Spleen (tissue), 11 donors: ENCODE measurements around the gene TBXAS1. TPM values are rescaled to one million over a fixed set of nuclear protein-coding genes. Genes with fewer than 3 reads are reported as not detected.

Source experiments
- DNase-seq: peaks from one replicate; pipeline ENCODE4 v3.0.0-alpha.2; 2020
- H3K27ac ChIP-seq, 8 donors: fragments of 200-600 bp; sonication (generic) in 7 of 8; 1 replicate in 4 of 8; 2 replicates in 4 of 8; pipeline versions ENCODE4 v1.5.0 to v1.8.0; 2016 to 2021; ENCODE audit warnings: inconsistent platforms in 4 of 8, mild to moderate bottlenecking in 4 of 8, moderate library complexity in 1 of 8
- H3K27me3 ChIP-seq, 7 donors: fragments of 200-600 bp; sonication (generic) in 6 of 7; replicated peaks in 1 of 7; 1 replicate in 4 of 7; 2 replicates in 3 of 7; pipeline versions ENCODE4 v1.5.0 to v1.8.0; 2016 to 2021; ENCODE audit warnings: inconsistent platforms in 3 of 7, mild to moderate bottlenecking in 1 of 7
- H3K36me3 ChIP-seq, 6 donors: fragments of 200-600 bp; sonication (generic) in 5 of 6; 1 replicate in 4 of 6; 2 replicates in 2 of 6; pipeline versions ENCODE4 v1.5.0 to v1.8.0; 2016 to 2021; ENCODE audit warnings: inconsistent platforms in 2 of 6
- H3K4me1 ChIP-seq, 6 donors: fragments of 200-600 bp; sonication (generic) in 5 of 6; 1 replicate in 3 of 6; 2 replicates in 3 of 6; pipeline versions ENCODE4 v1.5.0 to v1.8.0; 2016 to 2021; ENCODE audit warnings: inconsistent platforms in 3 of 6
- H3K4me3 ChIP-seq, 8 donors: fragments of 200-600 bp; sonication (generic) in 7 of 8; 1 replicate in 4 of 8; 2 replicates in 4 of 8; pipeline versions ENCODE4 v1.5.0 to v1.8.0; 2016 to 2021; ENCODE audit warnings: inconsistent platforms in 4 of 8, mild to moderate bottlenecking in 4 of 8, moderate library complexity in 2 of 8
- H3K9me3 ChIP-seq, 8 donors: fragments of 200-600 bp; sonication (generic) in 7 of 8; 1 replicate in 4 of 8; 2 replicates in 4 of 8; pipeline versions ENCODE4 v1.5.0 to v1.8.0; 2016 to 2021; ENCODE audit warnings: inconsistent platforms in 4 of 8
- POLR2A ChIP-seq, 3 donors: fragments of 450-650 bp; IDR thresholded peaks; one replicate each; pipeline ENCODE4 v1.5.1; 2017; ENCODE audit warnings: antibody characterized with exemption in 3 of 3, mild to moderate bottlenecking in 1 of 3
- POLR2AphosphoS5 ChIP-seq, 3 donors: sonication (generic); formaldehyde crosslinking; IDR thresholded peaks; one replicate each; pipeline ENCODE4 v1.5.1; 2017; ENCODE audit warnings: antibody characterized with exemption in 3 of 3
- WGBS, 5 donors: extraction: QIAGEN DNeasy Blood & Tissue Kit in 3 of 5; methylation state at CpG; one replicate each; pipeline versions ENCODE4 v1.1.5 to v1.1.7; 2013 to 2018; 5-methylcytosine and 5-hydroxymethylcytosine counted together
- intact Hi-C: fragments of 100-400 bp; cut with DNase I; formaldehyde crosslinking; loops from one replicate; pipeline ENCODE4 v1.15.0; 2023; ENCODE audit warnings: low total_unique reads
- polyA plus RNA-seq, 3 donors: library from polyadenylated mRNA; stranded (reverse); fragments of 200-250 nt; gene quantifications; one replicate each; pipeline ENCODE4 v1.2.1, GENCODE V29; 2013
- total RNA-seq, 7 donors: library from RNA; depleted of rRNA in 3 of 7; stranded (reverse); fragments of >200 nt in 3 of 7; fragmentation: NEBNext Ultra II Directional in 4 of 7; extraction: Animal tissue kit (Norgen Biotek cat#: 25700) in 4 of 7; gene quantifications; one replicate each; pipeline versions ENCODE4 v1.1.0 to v1.2.1, GENCODE V29; 2016 to 2021
- TF ChIP-seq, protein P1 (sequence below), 11 experiments: fragments of 200-600 bp in 7 of 11; fragments of 450-650 bp in 4 of 11; sonication (generic) in 4 of 11; IDR thresholded peaks in 8 of 11; conservative IDR thresholded peaks in 3 of 11; 1 replicate in 7 of 11; 2 replicates in 4 of 11; pipeline versions ENCODE4 v1.4.0 to v1.8.0; 2016 to 2021; ENCODE audit warnings: antibody characterized with exemption in 11 of 11, inconsistent platforms in 4 of 11, mild to moderate bottlenecking in 1 of 11
- donor health status: healthy with polysubstance abuse.
- donor health status: DM: no; HTN: no; CAD: no; lungs with moderate emphysema.
- donor health status: DM: no; HTN: no; CAD: no.
- donor health status: Bipolar disorder and iron deficiency.
- donor health status: healthy.
- donor health status: DM: no; HTN: no; CAD: no.
- donor health status: DM: yes; HTN: yes; CAD: no.

Gene TBXAS1
- total and polyA plus RNA-seq, 10 donors: 19.8 to 287 (median 147) TPM

DNA sequence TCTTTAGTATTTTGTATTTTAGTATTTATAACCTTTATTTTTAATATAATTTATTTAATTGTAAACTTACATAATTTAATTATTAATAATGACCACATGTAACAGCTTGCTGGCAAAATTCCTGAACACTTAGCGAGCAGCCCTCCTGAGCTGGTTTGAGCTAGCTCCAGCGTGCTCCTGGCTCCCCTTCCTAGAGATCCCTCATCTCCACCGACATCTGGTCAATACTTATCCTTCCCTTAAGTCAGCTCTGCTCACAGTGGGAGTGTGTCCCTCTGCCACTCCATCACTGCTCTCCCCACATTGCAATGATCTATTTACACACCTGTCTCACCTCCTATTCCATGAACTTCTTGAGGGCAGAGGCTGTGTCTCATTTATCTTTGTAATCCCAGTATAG lies 20.6 kb upstream of the TBXAS1 start:
- TF ChIP-seq, protein P1, sequence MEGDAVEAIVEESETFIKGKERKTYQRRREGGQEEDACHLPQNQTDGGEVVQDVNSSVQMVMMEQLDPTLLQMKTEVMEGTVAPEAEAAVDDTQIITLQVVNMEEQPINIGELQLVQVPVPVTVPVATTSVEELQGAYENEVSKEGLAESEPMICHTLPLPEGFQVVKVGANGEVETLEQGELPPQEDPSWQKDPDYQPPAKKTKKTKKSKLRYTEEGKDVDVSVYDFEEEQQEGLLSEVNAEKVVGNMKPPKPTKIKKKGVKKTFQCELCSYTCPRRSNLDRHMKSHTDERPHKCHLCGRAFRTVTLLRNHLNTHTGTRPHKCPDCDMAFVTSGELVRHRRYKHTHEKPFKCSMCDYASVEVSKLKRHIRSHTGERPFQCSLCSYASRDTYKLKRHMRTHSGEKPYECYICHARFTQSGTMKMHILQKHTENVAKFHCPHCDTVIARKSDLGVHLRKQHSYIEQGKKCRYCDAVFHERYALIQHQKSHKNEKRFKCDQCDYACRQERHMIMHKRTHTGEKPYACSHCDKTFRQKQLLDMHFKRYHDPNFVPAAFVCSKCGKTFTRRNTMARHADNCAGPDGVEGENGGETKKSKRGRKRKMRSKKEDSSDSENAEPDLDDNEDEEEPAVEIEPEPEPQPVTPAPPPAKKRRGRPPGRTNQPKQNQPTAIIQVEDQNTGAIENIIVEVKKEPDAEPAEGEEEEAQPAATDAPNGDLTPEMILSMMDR (IDR thresholded peaks at IDR 0.05 in 8 of 11, conservative IDR thresholded peaks at IDR 0.05 in 3 of 11): no peak
- TF ChIP-seq POLR2A (IDR thresholded peaks at IDR 0.05): no peak
- TF ChIP-seq POLR2AphosphoS5 (IDR thresholded peaks at IDR 0.05): no peak
- no peak for DNase-seq
- Histone ChIP-seq H3K4me3 (no peak overlapping the region), H3K27ac (no peak overlapping the region), H3K9me3 (peaks cover 0 to 15% (median 4%) of the 10 kb centered on the region in 8 donors), H3K4me1 (no peaks in the 10 kb centered on the region), H3K36me3 (no peaks in the 10 kb centered on the region), H3K27me3 (peaks cover 0 to 6% (median 0%) of the 10 kb centered on the region in 7 donors)
- WGBS, 5 donors: 81 to 94% (median 88%) methylated on average over 3 of the region's 3 CpGs
- intact Hi-C loops: no loop called here

DNA sequence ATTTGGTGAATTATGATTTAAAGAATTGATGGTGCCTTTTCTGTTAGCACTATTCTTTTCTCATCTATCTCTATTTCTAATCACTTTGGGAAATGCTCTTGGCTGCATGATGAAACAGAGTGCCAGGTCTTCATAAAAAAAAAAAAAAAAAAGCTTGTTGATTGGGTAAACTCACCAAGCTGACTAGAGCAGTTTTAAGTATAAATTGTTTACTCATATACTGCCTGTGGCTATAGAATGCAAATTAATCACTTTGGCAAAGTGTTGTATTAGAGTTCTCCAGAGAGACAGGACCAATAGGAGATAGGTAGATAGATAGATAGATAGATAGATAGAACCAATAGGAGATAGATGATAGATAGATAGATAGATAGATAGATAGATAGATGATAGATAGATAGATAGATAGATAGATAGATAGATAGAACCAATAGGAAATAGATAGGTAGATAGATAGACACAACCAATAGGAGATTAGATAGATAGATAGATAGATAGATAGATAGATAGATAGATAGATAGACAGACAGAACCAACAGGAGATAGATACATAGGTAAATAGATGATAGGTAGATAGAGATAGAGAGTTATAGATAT lies 20.1 kb upstream of the TBXAS1 start:
- H3K4me3 ChIP-seq: no peak overlapping the region
- no peak for DNase-seq
- peaks cover 0 to 4% (median 0%) of the 10 kb centered on the region in 7 donors for H3K27me3 ChIP-seq
- no peaks in the 10 kb centered on the region for H3K4me1 ChIP-seq
- H3K27ac ChIP-seq: no peak overlapping the region
- peaks cover 0 to 10% (median 0%) of the 10 kb centered on the region in 8 donors for H3K9me3 ChIP-seq
- intact Hi-C loops: no loop called here
- no peaks in the 10 kb centered on the region for H3K36me3 ChIP-seq
- TF ChIP-seq POLR2A (IDR thresholded peaks at IDR 0.05) (no peak), POLR2AphosphoS5 (IDR thresholded peaks at IDR 0.05) (no peak)
- TF ChIP-seq, protein P1 (IDR thresholded peaks at IDR 0.05 in 8 of 11, conservative IDR thresholded peaks at IDR 0.05 in 3 of 11): no peak

DNA sequence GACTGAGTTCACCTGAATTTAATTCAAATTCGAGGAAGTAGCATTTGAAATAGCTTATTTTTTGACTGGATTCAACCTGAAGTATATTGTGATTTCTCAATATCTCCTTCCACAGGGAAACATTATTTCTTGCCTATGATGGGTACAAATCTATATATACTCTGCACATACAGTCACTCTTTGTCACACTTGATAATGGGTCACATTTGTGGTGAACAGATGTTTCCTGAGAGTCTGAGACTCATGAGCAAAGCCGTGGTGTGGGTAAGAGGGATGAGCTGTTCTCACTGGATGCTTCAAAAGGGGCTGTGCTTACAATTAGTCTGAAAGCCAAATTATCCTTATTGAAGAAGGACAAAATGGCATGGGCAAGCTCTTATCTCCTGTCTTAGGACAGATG lies 18.0 kb upstream of the TBXAS1 start:
- WGBS, 5 donors: 9 to 31% (median 26%) methylated on average over 2 of the region's 2 CpGs

DNA sequence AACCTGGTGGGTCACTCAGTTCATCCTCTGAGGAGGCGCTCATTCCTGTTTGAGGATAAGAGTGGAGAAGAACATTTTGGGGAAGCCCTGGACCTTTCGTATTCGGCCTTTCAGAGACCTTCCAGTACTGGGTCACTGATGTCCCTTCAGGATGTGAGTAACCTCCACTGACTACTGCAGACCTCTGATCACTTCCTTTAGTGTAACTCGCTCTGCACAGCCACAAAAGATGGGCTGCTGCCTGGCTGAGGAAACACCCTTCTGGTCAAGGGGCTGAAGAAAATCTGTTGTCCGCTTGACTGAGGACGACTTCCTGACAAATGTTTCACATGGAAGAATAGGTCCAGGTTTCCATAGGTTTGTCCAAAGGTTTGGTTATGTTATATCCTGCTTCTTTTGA lies 15.9 kb upstream of the TBXAS1 start:
- Histone ChIP-seq H3K36me3 (no peaks in the 10 kb centered on the region), H3K9me3 (peaks cover 0 to 16% (median 7%) of the 10 kb centered on the region in 8 donors), H3K27ac (no peak overlapping the region), H3K4me1 (no peaks in the 10 kb centered on the region), H3K4me3 (no peak overlapping the region), H3K27me3 (no peaks in the 10 kb centered on the region)
- DNase-seq: no peak
- WGBS, 5 donors: 76 to 87% (median 84%) methylated on average over 6 of the region's 6 CpGs
- TF ChIP-seq POLR2AphosphoS5 (IDR thresholded peaks at IDR 0.05): no peak
- TF ChIP-seq, protein P1 (IDR thresholded peaks at IDR 0.05 in 8 of 11, conservative IDR thresholded peaks at IDR 0.05 in 3 of 11): no peak
- intact Hi-C loops: no loop called here

More for the DNA sequence above, 18.0 kb upstream of the TBXAS1 start:
- Histone ChIP-seq H3K27ac (no peak overlapping the region), H3K4me1 (no peaks in the 10 kb centered on the region), H3K9me3 (peaks cover 0 to 5% (median 2%) of the 10 kb centered on the region in 8 donors), H3K4me3 (no peak overlapping the region), H3K36me3 (no peaks in the 10 kb centered on the region), H3K27me3 (peaks cover 0 to 4% (median 0%) of the 10 kb centered on the region in 7 donors)
- TF ChIP-seq, protein P1 (IDR thresholded peaks at IDR 0.05 in 8 of 11, conservative IDR thresholded peaks at IDR 0.05 in 3 of 11): no peak
- TF ChIP-seq POLR2AphosphoS5 (IDR thresholded peaks at IDR 0.05) (no peak), POLR2A (IDR thresholded peaks at IDR 0.05) (no peak)
- no peak for DNase-seq
- intact Hi-C loops: no loop called here
